Ishikawa (cell line): ENCODE results near the gene NUTM1.

ENCODE experiments used
- CEBPB ChIP-seq: IDR thresholded peaks from 2 replicates; pipeline ENCODE4 v1.6.1; 2012
- CREB1 ChIP-seq: IDR thresholded peaks from 2 replicates; pipeline ENCODE4 v1.6.1; 2012; ENCODE audit warnings: low read depth
- EGR1 ChIP-seq: IDR thresholded peaks from 2 replicates; pipeline ENCODE4 v1.6.1; 2012
- EP300 ChIP-seq: IDR thresholded peaks from 2 replicates; pipeline ENCODE4 v1.6.1; 2012; ENCODE audit warnings: borderline replicate concordance
- FOXM1 ChIP-seq: IDR thresholded peaks from 2 replicates; pipeline ENCODE4 v1.6.1; 2012; ENCODE audit warnings: low read depth, borderline replicate concordance
- NFIC ChIP-seq: IDR thresholded peaks from 2 replicates; pipeline ENCODE4 v1.6.1; 2012
- RAD21 ChIP-seq: IDR thresholded peaks from 2 replicates; pipeline ENCODE4 v1.6.1; 2012; ENCODE audit warnings: low read depth
- TAF1 ChIP-seq: IDR thresholded peaks from 2 replicates; pipeline ENCODE4 v1.6.1; 2012; ENCODE audit warnings: low read depth, mild to moderate bottlenecking
- TCF12 ChIP-seq: IDR thresholded peaks from 2 replicates; pipeline ENCODE4 v1.6.1; 2012; ENCODE audit warnings: low read depth
- TEAD4 ChIP-seq: IDR thresholded peaks from 2 replicates; pipeline ENCODE4 v1.6.1; 2012
- YY1 ChIP-seq: IDR thresholded peaks from 2 replicates; pipeline ENCODE4 v1.6.1; 2012; ENCODE audit warnings: low read depth
- ZBTB7A ChIP-seq: IDR thresholded peaks from 2 replicates; pipeline ENCODE4 v1.6.1; 2012; ENCODE audit warnings: low read depth
- TF ChIP-seq, protein P1 (sequence below): IDR thresholded peaks from 2 replicates; pipeline ENCODE4 v1.6.1; 2012
- TF ChIP-seq, protein P2 (sequence below): IDR thresholded peaks from 2 replicates; pipeline ENCODE4 v1.6.1; 2012
- TF ChIP-seq, protein P3 (sequence below): IDR thresholded peaks from 2 replicates; pipeline ENCODE4 v1.6.1; 2012; ENCODE audit warnings: low read depth, mild to moderate bottlenecking

Gene NUTM1

DNA sequence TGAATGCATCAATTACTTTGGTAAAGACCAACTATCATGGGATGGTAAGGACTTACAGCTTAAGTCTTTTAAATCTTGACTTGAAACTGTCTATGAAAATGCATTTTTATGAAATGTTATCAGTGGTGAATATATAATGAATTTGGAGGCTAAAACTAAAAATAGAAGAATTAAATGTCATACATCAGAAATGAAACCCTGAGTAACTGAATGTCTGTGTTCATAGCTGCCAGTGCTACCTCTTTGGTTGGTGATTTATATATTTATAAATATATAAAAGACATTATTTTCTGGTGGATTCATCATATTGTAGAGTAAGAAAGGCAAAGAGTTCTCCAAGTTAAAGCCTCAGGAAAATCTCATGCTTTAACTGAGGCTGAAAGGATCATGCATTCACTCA is 17.7 kb upstream of the NUTM1 start:
- TF ChIP-seq, protein P1, sequence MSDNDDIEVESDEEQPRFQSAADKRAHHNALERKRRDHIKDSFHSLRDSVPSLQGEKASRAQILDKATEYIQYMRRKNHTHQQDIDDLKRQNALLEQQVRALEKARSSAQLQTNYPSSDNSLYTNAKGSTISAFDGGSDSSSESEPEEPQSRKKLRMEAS = no peak
- TF ChIP-seq ZBTB7A = no peak
- no peak for TF ChIP-seq TCF12

DNA sequence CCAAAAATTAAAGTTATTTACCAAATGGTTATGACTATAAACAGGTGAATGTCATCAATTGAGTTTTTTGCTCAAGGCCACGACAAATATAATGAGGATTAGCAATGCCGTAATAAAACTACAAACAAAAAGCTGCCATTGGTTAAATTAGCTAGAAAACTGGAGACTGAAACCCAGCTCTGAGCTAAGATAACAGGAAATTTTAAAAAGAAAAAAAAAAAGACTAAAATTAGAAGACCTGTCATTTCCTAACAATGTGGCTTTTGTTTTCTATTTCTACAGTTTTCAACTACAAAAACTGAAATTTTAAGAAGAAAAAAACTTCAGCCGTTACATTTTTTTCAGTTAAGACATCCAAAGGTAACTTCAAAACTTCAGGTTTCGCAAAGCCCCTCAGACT is 15.2 kb upstream of the NUTM1 start:
- TF ChIP-seq EP300 (no peak), TEAD4 (no peak), YY1 (no peak), RAD21 (no peak)

DNA sequence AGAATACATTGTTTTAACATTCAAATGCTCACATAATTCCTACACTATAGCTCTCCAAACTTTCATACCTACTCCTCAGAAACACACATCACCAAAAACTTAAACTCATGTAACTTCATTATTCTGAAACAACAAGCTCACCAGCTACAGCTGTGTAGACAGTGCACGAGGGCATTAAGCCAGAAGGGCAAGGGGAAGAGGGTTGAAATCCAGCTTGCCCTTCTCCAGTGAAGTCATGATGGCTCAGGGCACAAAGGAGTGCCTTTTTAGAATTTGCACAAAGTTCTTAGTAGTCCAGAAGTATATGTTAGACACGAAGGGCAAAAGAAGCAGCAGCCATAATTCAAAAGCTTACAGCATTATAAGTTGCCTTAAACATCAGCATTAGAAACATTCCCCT is 14.1 kb upstream of the NUTM1 start:
- no peak for TF ChIP-seq TEAD4

DNA sequence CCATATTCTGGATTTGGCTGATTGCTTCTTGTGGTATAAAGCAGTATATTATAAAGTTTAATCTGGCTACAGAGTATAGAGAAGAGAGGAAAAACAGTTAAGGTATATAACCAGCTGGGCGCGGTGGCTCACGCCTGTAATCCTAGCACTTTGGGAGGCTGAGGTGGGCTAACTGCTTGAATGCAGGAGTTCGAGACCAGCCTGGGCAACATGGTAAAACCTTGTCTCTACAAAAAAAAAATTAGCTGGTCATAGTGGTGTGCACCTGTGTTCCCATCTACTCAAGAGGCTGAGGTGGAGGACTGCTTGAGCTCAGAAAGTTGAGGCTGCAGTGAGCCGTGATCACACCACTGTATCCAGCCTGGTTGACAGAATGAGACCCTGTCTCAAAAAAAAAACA is 12.8 kb upstream of the NUTM1 start:
- TF ChIP-seq CREB1 (no peak), TCF12 (no peak), YY1 (no peak), CEBPB (no peak), TEAD4 (no peak), EGR1 (no peak), NFIC (no peak), TAF1 (no peak), EP300 (no peak), RAD21 (no peak), ZBTB7A (no peak), FOXM1 (no peak)
- TF ChIP-seq, protein P2, sequence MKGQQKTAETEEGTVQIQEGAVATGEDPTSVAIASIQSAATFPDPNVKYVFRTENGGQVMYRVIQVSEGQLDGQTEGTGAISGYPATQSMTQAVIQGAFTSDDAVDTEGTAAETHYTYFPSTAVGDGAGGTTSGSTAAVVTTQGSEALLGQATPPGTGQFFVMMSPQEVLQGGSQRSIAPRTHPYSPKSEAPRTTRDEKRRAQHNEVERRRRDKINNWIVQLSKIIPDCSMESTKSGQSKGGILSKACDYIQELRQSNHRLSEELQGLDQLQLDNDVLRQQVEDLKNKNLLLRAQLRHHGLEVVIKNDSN = no peak
- TF ChIP-seq, protein P1 = no peak
- TF ChIP-seq, protein P3, sequence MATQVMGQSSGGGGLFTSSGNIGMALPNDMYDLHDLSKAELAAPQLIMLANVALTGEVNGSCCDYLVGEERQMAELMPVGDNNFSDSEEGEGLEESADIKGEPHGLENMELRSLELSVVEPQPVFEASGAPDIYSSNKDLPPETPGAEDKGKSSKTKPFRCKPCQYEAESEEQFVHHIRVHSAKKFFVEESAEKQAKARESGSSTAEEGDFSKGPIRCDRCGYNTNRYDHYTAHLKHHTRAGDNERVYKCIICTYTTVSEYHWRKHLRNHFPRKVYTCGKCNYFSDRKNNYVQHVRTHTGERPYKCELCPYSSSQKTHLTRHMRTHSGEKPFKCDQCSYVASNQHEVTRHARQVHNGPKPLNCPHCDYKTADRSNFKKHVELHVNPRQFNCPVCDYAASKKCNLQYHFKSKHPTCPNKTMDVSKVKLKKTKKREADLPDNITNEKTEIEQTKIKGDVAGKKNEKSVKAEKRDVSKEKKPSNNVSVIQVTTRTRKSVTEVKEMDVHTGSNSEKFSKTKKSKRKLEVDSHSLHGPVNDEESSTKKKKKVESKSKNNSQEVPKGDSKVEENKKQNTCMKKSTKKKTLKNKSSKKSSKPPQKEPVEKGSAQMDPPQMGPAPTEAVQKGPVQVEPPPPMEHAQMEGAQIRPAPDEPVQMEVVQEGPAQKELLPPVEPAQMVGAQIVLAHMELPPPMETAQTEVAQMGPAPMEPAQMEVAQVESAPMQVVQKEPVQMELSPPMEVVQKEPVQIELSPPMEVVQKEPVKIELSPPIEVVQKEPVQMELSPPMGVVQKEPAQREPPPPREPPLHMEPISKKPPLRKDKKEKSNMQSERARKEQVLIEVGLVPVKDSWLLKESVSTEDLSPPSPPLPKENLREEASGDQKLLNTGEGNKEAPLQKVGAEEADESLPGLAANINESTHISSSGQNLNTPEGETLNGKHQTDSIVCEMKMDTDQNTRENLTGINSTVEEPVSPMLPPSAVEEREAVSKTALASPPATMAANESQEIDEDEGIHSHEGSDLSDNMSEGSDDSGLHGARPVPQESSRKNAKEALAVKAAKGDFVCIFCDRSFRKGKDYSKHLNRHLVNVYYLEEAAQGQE = no peak

DNA sequence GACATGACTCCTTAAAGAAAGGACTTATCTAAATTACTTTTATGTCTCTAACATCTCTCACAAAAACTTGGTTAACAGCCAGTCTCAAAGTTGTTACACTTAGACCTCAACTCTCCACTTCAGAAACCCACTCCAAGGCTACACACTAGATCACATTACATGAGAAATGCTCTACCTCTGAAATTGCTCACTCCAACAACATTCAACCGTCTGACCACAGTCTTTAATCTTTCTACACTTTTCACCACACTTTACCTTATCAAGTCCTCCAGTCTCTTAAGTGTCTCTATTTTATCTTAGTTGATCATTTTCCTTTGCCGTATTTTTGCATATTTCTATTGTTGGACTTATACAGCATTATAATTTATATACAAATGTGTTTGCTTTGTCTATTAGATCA is 11.3 kb upstream of the NUTM1 start:
- TF ChIP-seq, protein P3 = no peak
- TF ChIP-seq FOXM1 (no peak), TAF1 (no peak), NFIC (no peak), CREB1 (no peak), ZBTB7A (no peak), TCF12 (no peak), EGR1 (no peak), RAD21 (no peak), TEAD4 (no peak)
- TF ChIP-seq, protein P2 = no peak
- TF ChIP-seq, protein P1 = no peak

DNA sequence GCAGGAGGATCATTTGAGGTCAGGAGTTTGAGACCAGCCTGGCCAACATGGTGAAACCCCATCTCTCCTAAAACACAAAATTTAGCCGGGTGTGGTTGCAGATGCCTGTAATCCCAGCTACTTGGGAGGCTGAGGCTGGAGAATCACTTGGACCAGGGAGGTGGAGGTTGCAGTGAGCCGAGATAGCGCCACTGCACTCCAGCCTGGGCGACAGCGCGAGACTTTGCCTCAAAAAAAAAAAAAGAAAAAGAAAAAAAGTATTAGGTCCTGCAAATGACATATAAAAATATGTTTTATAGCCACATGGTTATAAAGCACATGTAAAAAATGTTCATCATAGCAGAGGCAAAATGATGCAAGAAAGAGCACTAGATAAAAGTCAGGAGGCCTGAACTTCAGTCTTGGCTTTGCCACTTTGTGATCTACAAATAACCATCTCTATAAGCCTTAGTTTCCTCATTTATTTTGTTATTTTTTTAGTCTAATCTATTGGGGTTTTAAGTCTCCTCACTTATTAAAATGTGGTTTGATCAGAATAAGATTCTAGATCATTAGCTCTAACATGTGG is 10.5 kb upstream of the NUTM1 start:
- TF ChIP-seq EGR1 = no peak
- no peak for TF ChIP-seq FOXM1
- TF ChIP-seq, protein P2 = no peak
- TF ChIP-seq, protein P3 = no peak
- TF ChIP-seq NFIC = no peak
- no peak for TF ChIP-seq TAF1
- TF ChIP-seq EP300 = no peak
- no peak for TF ChIP-seq TCF12
- TF ChIP-seq, protein P1 = no peak
